ENCODE measurements around the gene GGA1.

Gene GGA1

DNA sequence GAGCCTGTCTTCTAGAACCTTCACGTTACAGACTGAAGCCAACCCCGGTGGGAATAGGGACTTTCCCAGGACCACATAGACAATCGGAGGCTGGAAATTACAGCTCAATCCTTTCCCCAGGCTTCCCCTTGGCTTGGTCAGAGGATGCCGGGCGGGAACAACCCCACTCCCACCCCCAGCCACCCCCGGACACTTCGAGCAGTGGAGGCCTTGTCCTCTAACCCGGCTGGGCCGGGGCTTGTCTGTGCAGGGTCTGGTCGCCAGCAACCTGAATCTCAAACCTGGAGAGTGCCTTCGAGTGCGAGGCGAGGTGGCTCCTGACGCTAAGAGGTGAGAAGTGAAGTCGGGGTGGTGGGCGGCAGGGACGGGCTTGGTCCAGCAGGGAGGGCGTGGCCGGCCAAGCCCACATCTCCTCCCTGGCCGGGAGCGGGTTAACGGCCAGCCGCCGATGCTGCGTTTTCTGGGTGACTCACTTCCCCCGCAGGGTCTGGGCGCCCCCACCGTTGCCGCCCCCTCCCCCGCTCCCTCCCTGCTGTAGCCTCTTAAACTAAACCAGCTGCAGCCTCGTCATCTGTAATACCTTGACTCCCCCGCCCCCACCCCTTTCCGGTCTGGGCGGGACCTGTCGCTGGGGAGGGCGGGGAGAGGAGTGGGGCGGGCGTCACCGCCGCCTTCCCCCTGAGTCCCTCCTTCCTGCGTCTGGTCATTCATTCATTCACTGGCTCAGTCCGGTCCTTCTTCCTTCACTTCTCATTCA lies 68.3 kb downstream of the GGA1 start:
- peak; percentile 94 to 95 for DNase-seq

GRCh38 chr22:37677493-37677974 lies 68.9 kb downstream of the GGA1 start:
- DNase-seq, result no peak

DNA sequence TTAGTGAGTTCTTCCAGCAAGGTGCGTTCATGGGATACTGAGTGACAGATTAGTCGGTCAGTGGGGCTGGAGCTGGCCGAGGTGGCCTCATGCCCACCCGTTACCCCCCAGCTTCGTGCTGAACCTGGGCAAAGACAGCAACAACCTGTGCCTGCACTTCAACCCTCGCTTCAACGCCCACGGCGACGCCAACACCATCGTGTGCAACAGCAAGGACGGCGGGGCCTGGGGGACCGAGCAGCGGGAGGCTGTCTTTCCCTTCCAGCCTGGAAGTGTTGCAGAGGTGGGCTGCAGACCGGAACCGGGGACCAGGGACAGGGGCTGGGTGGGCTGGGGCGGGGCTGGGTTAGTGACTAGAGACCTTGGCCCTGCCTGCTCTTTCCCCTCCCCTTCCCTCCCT lies 69.7 kb downstream of the GGA1 start:
- no peak for DNase-seq

DNA sequence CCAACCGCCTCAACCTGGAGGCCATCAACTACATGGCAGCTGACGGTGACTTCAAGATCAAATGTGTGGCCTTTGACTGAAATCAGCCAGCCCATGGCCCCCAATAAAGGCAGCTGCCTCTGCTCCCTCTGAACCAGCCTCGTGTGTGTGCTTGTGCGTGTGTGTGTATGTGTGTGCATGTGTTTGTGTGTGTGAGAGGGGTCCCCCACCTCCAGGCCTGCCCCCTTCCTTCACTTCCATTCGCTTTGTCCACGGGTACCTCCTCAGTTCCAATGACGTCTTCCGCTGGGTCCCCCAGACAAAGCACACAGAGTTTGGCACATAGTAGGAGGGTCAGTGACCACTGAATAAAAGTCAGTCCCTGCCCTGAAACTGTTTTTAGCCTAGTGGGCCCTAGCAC lies 71.0 kb downstream of the GGA1 start:
- DNase-seq, result no peak

GRCh38 chr22:37680191-37680851 lies 71.7 kb downstream of the GGA1 start:
- DNase-seq, result no peak

GRCh38 chr22:37681001-37681424 lies 72.4 kb downstream of the GGA1 start:
- DNase-seq, result no peak

DNA sequence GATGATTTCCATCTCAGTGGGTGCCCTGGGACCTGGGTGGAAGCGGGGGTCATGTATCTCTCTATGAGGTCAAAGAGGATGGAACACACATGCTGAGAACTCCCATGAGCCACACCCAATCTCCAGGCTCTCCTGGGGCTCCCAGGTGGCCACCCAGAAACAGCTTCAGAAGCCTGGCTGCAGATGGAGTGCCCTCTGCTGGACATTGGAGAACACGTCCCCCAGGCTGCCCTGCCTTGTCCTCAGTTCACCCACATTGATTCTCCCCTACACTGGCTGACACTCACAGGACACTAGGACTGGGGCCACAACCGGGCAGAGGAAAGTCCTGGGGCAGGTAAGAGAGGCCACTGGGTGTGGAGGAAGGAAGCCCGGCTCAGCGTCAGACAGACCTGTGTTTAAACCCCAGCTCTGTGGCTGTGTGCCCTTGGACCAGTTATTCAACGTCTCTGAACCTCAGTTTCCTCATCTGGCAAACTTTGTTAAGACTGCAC lies 73.0 kb downstream of the GGA1 start:
- peak; percentile 76 to 80 for DNase-seq
